ENCODE results near the gene PSMA6. TPM values are rescaled to one million over a fixed set of nuclear protein-coding genes. Genes with fewer than 3 reads are reported as not detected.
"Not testable (repeated sequence)": the region's sequence is repeated elsewhere in the genome, so short reads cannot be mapped to it uniquely, and the experiment has no call there.

The PSMA6 gene
- total RNA-seq, 4 donors from 2014 or later = 73.6 to 136 (median 116) TPM

DNA sequence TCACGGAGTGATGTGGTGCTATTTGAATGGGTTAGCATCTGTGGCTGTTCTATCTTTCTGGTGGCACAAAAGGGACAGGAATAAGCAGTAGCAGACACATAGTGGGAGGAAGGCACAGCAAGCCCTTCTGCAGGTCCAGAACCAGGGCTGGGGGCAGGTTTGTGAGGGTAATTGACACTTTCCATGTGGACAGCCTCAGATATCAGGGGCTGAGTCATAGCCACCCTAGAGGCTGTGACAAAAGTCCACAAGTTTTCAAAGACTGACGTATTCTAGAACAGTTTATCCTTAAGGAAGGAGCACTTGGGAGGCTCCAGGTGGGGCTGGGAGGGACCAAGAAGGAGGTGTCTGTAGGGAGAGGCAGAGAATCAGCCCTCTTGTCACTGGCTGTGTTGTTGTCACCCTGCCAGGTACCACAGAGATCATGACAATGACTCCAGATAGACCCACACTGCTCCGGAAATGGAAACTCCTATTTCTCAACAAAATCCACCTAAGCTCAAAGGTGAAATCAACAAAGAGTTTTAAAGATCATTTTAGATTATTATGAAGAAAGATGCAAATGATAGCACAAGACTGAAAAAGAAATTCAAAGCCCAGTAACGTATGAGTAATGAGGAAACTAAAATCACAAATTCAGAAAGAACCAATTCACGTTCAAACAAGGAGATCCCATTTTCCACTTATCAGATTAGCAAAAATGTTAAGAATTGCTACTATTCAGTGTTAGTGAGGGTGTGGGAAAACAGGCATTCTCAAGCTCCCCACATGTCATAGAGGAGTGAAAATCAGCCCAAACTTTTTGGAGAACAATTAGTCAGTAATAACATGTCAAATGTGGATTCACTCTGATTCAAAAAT lies 64.0 kb downstream of the PSMA6 start:
- Histone ChIP-seq H3K27me3 (no peaks in the 10 kb centered on the region), H3K36me3 (no peaks in the 10 kb centered on the region), H3K27ac (peak overlapping the region in 3 of 4 donors; percentile 30 to 84 (median 69)), H3K9me3 (no peaks in the 10 kb centered on the region), H3K4me3 (no peak overlapping the region), H3K4me1 (peaks cover 0 to 6% (median 0%) of the 10 kb centered on the region in 4 donors)
- peak in 2 of 3 donors; percentile 82 to 91 for DNase-seq
- TF ChIP-seq POLR2A (IDR thresholded peaks at IDR 0.05) = peak in 1 of 2 donors; percentile 63
- TF ChIP-seq, protein P1, sequence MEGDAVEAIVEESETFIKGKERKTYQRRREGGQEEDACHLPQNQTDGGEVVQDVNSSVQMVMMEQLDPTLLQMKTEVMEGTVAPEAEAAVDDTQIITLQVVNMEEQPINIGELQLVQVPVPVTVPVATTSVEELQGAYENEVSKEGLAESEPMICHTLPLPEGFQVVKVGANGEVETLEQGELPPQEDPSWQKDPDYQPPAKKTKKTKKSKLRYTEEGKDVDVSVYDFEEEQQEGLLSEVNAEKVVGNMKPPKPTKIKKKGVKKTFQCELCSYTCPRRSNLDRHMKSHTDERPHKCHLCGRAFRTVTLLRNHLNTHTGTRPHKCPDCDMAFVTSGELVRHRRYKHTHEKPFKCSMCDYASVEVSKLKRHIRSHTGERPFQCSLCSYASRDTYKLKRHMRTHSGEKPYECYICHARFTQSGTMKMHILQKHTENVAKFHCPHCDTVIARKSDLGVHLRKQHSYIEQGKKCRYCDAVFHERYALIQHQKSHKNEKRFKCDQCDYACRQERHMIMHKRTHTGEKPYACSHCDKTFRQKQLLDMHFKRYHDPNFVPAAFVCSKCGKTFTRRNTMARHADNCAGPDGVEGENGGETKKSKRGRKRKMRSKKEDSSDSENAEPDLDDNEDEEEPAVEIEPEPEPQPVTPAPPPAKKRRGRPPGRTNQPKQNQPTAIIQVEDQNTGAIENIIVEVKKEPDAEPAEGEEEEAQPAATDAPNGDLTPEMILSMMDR (IDR thresholded peaks at IDR 0.05) = no peak

DNA sequence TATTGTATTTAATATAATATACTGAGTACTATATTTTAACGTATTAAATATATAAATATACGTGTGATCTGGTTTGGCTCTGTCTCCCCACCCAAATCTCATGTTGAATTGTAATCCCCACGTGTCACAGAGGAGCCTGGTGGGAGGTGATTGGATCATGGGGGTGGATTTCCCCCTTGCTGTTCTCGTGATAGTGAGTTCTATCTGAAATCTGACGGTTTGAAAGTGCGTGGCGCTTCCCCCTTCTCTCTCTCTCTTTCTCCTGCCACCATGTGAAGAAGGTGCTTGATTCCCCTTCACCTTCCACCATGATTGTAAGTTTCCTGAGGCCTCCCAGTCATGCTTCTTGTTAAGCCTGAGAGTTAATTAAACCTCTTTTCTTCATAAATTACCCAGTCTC lies 67.5 kb downstream of the PSMA6 start:
- not testable (repeated sequence) for H3K36me3 ChIP-seq, H3K4me3 ChIP-seq, DNase-seq, H3K9me3 ChIP-seq, H3K27me3 ChIP-seq, H3K4me1 ChIP-seq, H3K27ac ChIP-seq

DNA sequence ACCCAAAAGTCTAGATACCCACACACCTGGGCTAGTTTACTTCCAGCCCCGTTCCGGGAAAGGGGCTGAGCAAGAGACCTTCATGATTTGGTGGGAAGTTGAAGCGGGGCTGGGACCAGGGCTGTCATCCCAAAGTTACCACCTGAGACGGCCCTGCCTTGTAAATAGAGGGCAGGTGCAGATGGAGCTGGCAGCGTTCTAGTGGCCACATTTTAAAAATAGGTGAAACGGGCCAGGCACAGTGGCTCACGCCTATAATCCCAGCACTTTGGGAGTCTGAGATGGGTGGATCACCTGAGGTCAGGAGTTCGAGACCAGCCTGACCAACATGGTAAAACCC lies 68.9 kb downstream of the PSMA6 start:
- H3K27ac ChIP-seq = no peak overlapping the region
- peaks cover 0 to 14% (median 0%) of the 10 kb centered on the region in 4 donors for H3K4me1 ChIP-seq
- H3K9me3 ChIP-seq = no peaks in the 10 kb centered on the region
- DNase-seq = no peak
- TF ChIP-seq POLR2A (IDR thresholded peaks at IDR 0.05) = no peak
- TF ChIP-seq, protein P1 (IDR thresholded peaks at IDR 0.05) = no peak
- H3K4me3 ChIP-seq = no peak overlapping the region
- H3K36me3 ChIP-seq = no peaks in the 10 kb centered on the region
- no peaks in the 10 kb centered on the region for H3K27me3 ChIP-seq

DNA sequence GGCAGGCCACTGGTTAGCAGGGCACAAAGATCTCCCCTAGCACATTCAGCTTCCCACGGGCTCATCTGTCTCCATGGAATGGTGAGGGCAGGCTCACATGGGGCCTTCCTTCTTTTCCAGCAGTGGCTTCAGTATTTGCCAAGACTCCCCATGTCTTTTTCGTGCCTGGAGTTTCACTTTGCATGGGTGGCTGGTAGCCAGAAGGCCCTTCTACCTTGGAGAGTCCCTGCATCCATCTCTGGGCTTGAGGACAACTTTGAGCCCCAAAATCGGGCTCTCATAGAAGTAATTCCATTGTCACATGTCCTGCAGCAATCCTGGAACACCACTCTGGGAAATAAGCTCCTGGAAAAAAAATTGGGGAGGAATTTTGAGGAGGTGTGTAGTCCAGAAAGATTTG lies 70.3 kb downstream of the PSMA6 start:
- Histone ChIP-seq H3K4me3 (no peak overlapping the region), H3K36me3 (no peaks in the 10 kb centered on the region), H3K9me3 (no peaks in the 10 kb centered on the region), H3K27me3 (no peaks in the 10 kb centered on the region), H3K4me1 (peaks cover 0 to 25% (median 0%) of the 10 kb centered on the region in 4 donors), H3K27ac (peak overlapping the region in 3 of 4 donors; percentile 12 to 28 (median 17))
- TF ChIP-seq POLR2A (IDR thresholded peaks at IDR 0.05) = no peak
- TF ChIP-seq, protein P1 (IDR thresholded peaks at IDR 0.05) = no peak
- DNase-seq = no peak

DNA sequence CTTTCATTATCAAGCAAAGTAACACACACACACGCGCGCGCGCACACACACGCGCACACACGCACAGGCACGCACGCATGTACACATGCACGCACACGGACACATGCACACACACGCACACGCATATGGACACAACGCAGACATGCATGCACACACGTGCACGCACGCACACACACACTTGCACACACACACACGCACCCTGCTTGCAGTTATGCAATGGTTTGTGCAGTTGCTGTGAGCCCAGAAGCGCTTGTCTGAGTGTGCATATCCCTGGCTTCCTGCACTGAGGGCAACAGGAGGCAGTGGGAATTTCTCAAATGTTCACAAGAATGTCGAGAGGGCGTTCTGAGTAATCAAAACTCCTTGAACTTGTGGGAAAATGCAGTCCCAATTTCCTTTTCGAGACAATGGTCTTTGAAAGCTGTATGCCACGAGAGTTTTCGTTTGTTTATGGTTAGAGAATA lies 70.8 kb downstream of the PSMA6 start:
- H3K4me3 ChIP-seq = no peak overlapping the region

More for the DNA sequence above, 70.8 kb downstream of the PSMA6 start:
- peaks cover 0 to 25% (median 0%) of the 10 kb centered on the region in 4 donors for H3K4me1 ChIP-seq
- TF ChIP-seq, protein P1 (IDR thresholded peaks at IDR 0.05) = no peak
- TF ChIP-seq POLR2A (IDR thresholded peaks at IDR 0.05) = no peak
- H3K27me3 ChIP-seq = no peaks in the 10 kb centered on the region
- no peaks in the 10 kb centered on the region for H3K9me3 ChIP-seq
- DNase-seq = no peak
- H3K27ac ChIP-seq = peak overlapping the region in 3 of 4 donors; percentile 17 to 49 (median 27)
- no peaks in the 10 kb centered on the region for H3K36me3 ChIP-seq

All from Peyer's patch (tissue), 4 donors.